ENCODE data around the gene ACTR1A.

DNA sequence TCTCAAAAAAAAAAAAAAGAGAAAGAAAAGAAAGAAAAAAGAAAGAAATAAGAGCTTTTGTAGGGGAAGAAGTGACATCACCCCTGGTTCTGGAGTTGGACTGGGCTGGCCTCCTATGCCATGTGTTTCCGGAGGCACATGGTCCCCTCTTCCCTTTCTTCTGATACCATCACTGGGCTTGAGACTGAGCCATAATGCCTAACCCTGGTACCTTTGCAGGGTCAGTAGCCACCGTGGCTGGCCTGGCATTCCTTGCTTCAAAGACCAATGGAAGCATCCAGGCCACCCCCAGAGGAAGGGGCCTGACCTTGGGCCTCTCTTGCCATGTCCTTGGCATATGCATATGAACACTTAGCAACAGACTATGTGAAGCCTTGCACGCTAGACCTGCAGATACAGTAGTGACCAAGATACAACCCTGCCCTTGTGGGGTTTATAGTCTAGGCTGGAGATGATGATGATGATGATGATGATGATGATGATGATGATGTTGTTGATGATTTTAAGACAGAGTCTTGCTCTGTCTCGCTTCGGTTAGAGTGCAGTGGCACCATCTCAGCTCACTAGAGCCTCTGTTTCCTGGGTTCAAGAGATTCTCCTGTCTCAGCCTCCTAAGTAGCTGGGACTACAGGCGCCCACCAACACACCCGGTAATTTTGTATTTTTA lies 33.1 kb upstream of the ACTR1A start:
- TF ChIP-seq, protein P1, sequence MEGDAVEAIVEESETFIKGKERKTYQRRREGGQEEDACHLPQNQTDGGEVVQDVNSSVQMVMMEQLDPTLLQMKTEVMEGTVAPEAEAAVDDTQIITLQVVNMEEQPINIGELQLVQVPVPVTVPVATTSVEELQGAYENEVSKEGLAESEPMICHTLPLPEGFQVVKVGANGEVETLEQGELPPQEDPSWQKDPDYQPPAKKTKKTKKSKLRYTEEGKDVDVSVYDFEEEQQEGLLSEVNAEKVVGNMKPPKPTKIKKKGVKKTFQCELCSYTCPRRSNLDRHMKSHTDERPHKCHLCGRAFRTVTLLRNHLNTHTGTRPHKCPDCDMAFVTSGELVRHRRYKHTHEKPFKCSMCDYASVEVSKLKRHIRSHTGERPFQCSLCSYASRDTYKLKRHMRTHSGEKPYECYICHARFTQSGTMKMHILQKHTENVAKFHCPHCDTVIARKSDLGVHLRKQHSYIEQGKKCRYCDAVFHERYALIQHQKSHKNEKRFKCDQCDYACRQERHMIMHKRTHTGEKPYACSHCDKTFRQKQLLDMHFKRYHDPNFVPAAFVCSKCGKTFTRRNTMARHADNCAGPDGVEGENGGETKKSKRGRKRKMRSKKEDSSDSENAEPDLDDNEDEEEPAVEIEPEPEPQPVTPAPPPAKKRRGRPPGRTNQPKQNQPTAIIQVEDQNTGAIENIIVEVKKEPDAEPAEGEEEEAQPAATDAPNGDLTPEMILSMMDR (IDR thresholded peaks at IDR 0.05 in 4 of 5, conservative IDR thresholded peaks at IDR 0.05 in 1 of 5): no peak
- TF ChIP-seq POLR2A (IDR thresholded peaks at IDR 0.05): no peak
